IPS-NIHi7 (cell line): Measurements from ENCODE around the gene COL6A6.

ENCODE experiments used
- DNase-seq: peaks from one replicate; pipeline ENCODE4 v3.0.0; 2012; ENCODE audit warnings: mixed read lengths; ENCODE audit errors: extremely low spot score

COL6A6 gene

GRCh38 chr3:130516645-130517512 lies at the start of gene COL6A6:
TSS of gene COL6A6 (plus strand) at chr3:130517177. CDS start at chr3:130560365, 43,188 bp downstream.
- peak; percentile 34 for DNase-seq

DNA sequence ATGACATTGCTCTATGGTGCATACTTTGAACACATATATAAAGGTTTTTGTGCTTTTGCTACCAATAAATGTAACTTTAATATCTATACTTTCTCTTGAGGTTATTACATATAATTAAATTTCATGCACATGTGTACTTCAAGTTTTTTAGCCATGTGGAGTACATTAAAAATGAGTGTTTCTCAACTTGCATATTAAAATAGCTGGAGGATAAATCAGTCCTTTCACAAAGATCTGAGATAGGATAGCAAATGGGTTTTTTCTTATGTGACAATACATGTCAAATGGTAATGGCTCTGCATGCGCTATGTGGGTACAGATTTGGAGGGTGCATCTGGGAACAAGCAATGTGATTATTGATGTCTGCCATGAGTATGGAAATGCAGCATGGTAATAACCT lies 48.7 kb upstream of the COL6A6 start:
- no peak for DNase-seq

- DNase-seq: no peak
Observed at GRCh38 chr3:130470126-130470525, 46.9 kb upstream of the COL6A6 start.

GRCh38 chr3:130473416-130473815 lies 43.6 kb upstream of the COL6A6 start:
- no peak for DNase-seq

DNA sequence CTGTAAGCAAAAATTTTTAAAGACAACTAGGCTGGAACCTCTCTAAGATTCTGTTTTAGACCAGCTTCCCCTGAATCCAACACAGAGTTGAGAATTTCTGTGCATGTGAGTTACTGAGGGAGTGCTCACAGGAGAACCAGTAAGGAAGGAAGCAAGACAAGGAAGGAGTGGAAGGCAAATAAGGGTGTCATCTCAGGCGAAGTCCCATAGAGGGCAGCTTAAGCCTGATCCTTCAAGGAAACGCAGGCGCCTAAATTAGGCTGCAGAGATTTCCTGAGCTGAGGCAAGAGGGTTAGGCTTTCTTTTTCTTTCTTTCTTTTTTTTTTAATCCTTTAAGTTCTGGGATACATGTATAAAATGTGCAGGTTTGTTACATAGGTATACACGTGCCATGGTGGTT lies 36.2 kb upstream of the COL6A6 start:
- DNase-seq: peak; percentile 81

- no peak for DNase-seq
Observed at GRCh38 chr3:130488288-130488687, 28.7 kb upstream of the COL6A6 start.

- DNase-seq: no peak
Observed at GRCh38 chr3:130488769-130489450, 28.1 kb upstream of the COL6A6 start.

DNA sequence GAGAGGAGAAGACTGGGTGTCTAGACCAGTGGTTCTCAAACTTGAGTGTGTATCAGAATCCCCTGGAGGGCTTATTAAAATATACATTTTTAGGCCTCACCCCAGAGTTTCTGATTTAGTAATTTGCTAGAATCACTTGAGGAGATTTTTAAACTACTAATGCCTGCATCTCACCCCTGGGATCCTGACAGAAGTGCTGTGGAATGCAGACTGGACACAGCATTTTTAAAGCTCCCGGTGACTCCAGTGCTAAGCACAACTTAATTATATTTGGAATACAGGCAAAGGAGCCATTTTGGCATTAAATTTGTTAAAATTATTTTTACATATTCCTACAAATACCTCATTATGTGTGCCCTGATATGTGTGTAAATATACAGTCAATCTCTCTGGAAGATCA lies 26.7 kb upstream of the COL6A6 start:
- DNase-seq: no peak

GRCh38 chr3:130491431-130491830 lies 25.5 kb upstream of the COL6A6 start:
- DNase-seq: no peak

GRCh38 chr3:130504701-130505100 lies 12.3 kb upstream of the COL6A6 start:
- DNase-seq: no peak

DNA sequence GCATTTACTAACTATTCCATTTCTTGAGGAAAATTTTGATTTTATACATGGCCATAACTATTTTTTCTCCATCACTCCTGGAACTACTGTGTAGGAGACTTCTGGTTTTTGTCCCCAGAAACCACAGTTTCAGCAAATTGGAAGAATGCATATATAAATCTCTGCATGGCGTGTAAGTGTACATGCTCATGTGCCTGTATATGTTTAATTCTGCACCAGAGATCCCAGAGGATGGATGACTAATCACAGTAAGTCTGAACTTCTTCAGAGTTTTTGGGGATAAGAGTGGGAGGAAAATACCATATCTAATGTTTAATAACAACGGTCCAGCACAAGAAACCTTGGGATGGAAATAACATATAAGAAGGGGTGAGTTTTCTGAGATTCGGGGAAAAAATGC lies 10.9 kb upstream of the COL6A6 start:
- no peak for DNase-seq

GRCh38 chr3:130507746-130508145 lies 9.2 kb upstream of the COL6A6 start:
- no peak for DNase-seq

- DNase-seq: no peak
Observed at GRCh38 chr3:130509008-130509407, 8.0 kb upstream of the COL6A6 start.

- no peak for DNase-seq
Observed at GRCh38 chr3:130514681-130515080, 2.3 kb upstream of the COL6A6 start.

GRCh38 chr3:130515755-130516154 lies 1.2 kb upstream of the COL6A6 start:
- DNase-seq: no peak

GRCh38 chr3:130517602-130518001 lies 625 bp downstream of the COL6A6 start:
- DNase-seq: peak; percentile 10

GRCh38 chr3:130519754-130520153 lies 2.8 kb downstream of the COL6A6 start:
- no peak for DNase-seq

GRCh38 chr3:130522399-130522798 lies 5.4 kb downstream of the COL6A6 start:
- DNase-seq: no peak

DNA sequence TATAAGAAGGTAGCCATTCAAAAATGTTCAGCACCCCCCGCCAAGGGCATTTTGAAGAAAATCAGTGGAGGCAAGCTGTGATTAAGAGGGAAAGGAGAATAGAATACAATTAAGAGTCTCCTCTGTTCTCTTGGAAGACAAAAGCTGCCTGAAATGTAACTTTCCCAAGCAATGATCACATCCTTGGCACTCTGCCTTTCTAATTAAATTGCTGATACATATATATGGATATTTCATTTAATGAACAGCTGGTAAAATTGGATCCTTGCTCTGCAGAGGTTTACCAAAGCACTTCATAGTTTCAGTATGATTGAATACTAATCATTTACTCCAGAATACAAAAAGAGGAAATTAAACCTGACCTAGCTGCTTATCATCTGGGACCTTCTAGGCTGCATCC lies 10.4 kb downstream of the COL6A6 start:
- DNase-seq: no peak

GRCh38 chr3:130528120-130528519 lies 11.1 kb downstream of the COL6A6 start:
- no peak for DNase-seq

GRCh38 chr3:130529486-130530215 lies 12.7 kb downstream of the COL6A6 start:
- DNase-seq: peak; percentile 35

GRCh38 chr3:130533247-130533646 lies 16.3 kb downstream of the COL6A6 start:
- DNase-seq: no peak
